Stimulated activated CD8-positive, alpha-beta memory T cell treated with anti-CD3 and anti-CD28 coated beads, Interleukin-7, amount 100 ng/mL, for 1 hour (primary cell): ENCODE measurements around the gene MYCN.
A peak's percentile ranks its signal among the peaks of the same experiment; 100 is the strongest.
"Not testable (repeated sequence)": the region's sequence is repeated elsewhere in the genome, so short reads cannot be mapped to it uniquely, and the experiment has no call there.

Experiments
- DNase-seq, 2 donors: peaks; one replicate each; pipeline ENCODE4 v3.0.0-alpha.2; 2020; ENCODE audit warnings: low read depth in 2 of 2

Gene MYCN

GRCh38 chr2:15957881-15958713 is 17.7 kb downstream of the MYCN start:
- DNase-seq, result no peak

- no peak for DNase-seq
Measured at GRCh38 chr2:15959331-15960153, 19.2 kb downstream of the MYCN start.

DNA sequence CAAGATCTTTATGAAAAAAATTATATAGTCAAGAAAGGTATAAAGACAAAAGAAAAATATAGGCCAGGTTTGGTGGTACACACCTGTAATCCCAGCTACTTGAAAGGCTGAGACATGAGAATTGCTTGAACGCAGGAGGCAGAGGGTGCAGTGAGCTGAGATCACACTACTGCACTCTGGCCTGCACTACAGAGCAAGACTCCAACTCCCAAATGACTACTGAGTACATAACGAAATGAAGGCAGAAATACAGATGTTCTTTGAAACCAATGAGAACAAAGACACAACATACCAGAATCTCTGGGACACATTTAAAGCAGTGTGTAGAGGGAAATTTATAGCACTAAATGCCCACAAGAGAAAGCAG is 19.8 kb downstream of the MYCN start:
- DNase-seq, result not testable (repeated sequence)

DNA sequence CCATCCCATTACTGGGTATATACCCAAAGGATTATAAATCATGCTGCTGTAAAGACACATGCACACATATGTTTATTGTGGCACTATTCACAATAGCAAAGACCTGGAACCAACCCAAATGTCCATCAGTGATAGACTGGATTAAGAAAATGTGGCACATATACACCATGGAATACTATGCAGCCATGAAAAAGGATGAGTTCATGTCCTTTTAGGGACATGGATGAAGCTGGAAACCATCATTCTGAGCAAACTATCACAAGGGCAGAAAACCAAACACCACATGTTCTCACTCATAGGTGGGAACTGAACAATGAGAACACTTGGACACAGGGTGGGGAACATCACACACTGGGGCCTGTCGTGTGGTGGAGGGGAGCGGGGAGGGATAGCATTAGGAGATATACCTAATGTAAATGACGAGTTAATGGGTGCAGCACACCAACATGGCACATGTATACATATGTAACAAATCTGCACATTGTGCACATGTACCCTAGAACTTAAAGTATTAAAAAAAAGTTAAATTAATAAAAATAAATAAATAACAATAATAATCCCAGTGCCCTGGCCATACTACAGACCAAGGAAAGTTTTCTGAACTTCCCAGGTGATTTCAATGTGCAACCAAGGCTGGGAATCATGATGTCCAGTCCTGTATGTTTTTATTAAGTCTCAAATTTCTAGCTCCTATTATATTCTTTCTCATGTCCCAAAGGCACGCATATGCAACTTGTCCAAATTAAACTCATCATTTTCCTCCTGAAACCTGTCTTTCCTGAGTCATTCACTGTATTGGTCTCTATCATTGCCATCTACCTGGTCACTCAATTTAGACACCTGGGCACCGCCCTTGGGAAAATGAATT is 23.0 kb downstream of the MYCN start:
- not testable (repeated sequence) for DNase-seq

DNA sequence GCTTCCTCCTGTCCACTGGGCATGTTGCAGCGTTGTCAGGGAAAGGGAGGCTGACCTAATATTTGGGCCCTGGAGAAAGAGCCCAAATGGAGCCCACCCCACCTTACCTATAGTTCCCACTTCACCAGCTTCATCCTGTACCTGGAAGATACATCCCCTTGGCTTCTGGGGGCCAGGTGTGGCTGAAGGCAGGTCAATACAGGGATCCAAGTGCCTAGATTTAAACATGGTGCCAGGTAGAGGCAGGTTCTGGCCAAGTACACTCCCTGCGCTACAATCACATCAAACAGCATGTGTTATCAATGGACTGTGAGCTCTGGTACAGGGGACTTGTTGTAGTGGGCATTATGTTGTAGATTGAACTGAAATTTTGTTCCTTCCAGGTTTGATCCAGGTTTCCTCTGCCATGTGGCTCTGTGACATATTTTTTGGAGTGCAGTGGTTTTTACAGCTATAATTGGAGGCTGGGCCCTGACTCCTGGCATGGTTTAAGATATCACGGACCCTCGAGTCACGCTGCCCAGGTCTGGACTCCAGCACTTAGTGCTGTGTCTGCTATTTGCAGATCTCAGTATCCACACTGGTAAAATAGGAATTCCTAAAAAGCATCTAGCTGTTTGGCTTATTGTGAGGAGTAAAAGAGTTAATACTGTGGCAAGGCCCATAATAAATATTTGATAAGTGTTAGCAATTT is 23.8 kb downstream of the MYCN start:
- DNase-seq, result no peak

GRCh38 chr2:15964936-15965563 is 24.7 kb downstream of the MYCN start:
- DNase-seq, result no peak

- DNase-seq, result peak in 1 of 2 donors; percentile 2
Measured at GRCh38 chr2:15965564-15966019, 25.2 kb downstream of the MYCN start.

GRCh38 chr2:15967415-15968279 is 27.3 kb downstream of the MYCN start:
- no peak for DNase-seq

GRCh38 chr2:15968280-15969178 is 28.2 kb downstream of the MYCN start:
- DNase-seq, result no peak

DNA sequence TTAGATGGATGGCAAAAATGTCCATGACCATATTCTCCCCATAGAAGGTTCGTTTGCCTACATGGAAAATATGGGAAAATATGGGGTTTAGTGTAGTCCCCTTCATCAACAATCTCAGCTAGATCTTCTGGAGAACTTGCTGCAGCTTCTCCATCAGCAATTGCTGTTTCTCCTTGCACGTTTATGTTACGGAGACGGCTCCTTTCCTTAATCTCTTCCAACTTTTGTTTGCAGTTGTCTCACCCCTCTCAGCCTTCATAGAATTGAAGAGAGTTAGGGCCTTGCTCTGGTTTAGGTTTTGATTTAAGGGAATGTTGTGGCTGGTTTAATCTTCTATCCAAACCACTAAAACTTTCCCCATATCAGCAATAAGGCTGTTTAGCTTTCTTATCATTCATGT is 28.9 kb downstream of the MYCN start:
- DNase-seq, result no peak

GRCh38 chr2:15970701-15971100 is 30.4 kb downstream of the MYCN start:
- DNase-seq, result no peak

- DNase-seq, result no peak
Measured at GRCh38 chr2:15971351-15971750, 31.0 kb downstream of the MYCN start.

GRCh38 chr2:15971831-15972522 is 31.6 kb downstream of the MYCN start:
- DNase-seq, result no peak

- no peak for DNase-seq
Measured at GRCh38 chr2:15973481-15974401, 33.4 kb downstream of the MYCN start.

GRCh38 chr2:15974565-15975260 is 34.4 kb downstream of the MYCN start:
- DNase-seq, result no peak

GRCh38 chr2:15975261-15975600 is 34.9 kb downstream of the MYCN start:
- DNase-seq, result no peak

- no peak for DNase-seq
Measured at GRCh38 chr2:15975676-15976075, 35.3 kb downstream of the MYCN start.
